NCI-H2171 treated with DMSO at 0.1 percent for 48 hours (cell line): ENCODE data around the gene ALG1L2.
"Not testable (repeated sequence)": the region's sequence is repeated elsewhere in the genome, so short reads cannot be mapped to it uniquely, and the experiment has no call there.

Source experiments
- DNase-seq: peaks from one replicate; lab custom pipeline; 2025; lab: John Stamatoyannopoulos, UW

Gene ALG1L2, protein sequence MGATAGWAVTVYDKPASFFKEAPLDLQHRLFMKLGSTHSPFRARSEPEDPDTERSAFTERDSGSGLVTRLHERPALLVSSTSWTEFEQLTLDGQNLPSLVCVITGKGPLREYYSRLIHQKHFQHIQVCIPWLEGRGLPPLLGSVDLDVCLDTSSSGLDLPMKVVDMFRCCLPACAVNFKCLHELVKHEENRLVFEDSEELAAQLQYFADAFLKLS

DNA sequence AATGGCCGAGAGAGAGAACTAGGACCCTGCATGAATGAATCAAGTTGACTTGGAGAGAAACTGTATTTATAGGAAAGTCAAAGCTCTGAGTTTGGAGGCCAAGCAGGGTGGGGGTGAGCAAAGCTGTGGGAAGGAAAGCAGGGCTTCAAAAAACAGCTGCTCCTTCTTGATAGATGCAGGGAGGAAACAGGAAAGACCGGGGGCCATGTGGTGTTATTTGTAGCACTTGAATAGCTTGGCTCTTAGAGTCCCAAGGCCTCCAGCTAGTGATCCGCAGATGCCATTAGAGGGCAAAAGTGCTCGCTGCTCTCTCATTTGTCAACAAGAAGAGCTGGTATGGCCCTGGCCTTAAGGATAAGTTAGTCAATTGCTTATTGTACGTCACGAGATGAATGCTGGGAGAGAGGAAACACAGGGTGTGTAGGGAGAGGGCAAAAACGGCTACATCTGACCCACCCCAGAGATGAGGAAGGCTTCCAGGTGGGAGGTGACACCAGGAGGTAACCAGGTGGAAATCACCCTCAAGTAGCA, at the start of gene ALG1L2:
TSS of gene ALG1L2 (plus strand) at position 481 of the 531 bp plus-strand sequence. CDS start 186 bp downstream, outside the sequence.
- DNase-seq: no peak

DNA sequence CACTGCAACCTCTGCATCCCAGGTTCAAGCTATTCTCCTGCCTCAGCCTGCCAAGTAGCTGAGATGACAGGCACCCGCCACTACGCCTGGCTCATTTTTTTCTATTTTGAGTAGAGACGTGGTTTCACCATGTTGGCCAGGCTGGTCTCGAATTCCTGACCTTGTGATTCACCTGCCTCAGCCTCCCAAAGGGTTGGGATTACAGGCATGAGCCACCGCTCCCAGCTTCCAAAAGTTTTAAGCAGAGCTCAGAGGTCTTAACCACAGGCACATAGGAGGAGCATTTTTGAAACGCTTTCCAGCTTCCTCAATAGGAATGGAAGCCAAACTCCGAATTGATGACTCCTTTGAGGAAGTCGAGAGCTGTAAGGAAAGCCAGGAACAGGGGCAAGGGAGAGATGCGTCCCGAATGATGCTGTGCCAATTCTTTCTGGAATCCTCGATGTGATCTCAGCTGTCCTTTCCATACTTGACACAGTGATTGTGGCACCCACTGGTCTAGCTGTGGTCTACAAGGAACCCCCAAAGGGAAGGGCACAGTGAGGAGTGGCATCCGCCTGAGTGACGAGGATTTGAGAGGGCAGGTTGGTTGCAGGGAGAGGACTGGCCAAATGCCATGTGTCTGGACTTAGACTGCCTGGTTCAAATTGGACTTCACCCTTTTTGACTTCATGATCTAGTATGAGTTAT, 44.4 kb upstream of the ALG1L2 start:
- not testable (repeated sequence) for DNase-seq

- DNase-seq: not testable (repeated sequence)
Measured at GRCh38 chr3:130042736-130043135, 38.9 kb upstream of the ALG1L2 start.

DNA sequence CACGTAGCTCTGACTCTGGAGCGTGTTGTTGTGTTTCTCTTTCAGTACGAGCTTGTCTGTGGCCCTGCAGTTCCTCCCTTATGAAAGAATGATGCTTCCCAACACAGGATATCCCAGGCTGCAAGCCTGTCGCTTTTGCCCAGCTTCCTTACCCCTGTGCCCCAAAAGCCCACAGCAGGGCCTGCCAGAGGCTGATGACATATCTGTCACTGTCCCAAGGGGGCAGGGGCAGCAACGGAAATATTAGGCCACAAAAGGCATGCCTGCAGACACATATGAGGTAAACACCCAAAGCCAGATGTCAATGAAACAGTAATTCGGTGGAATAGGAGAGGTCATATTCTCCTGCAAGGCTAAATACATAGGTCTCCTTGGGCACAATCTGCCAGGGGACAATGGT, 38.0 kb upstream of the ALG1L2 start:
- not testable (repeated sequence) for DNase-seq

DNA sequence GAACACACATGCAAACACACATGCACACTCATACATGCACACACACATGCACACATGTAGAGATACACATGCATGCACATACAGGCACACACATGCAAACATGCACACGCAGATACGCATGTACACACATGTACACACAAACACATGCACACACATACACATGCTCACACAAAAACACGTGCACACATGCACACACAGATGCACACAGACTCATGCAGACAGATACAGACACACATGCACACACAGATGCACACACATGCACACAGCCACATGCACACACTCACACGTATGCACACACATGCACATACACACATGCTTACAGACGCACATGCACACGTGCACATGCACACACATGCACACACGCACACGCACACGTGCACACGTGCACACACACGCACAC, 37.3 kb upstream of the ALG1L2 start:
- no peak for DNase-seq

DNA sequence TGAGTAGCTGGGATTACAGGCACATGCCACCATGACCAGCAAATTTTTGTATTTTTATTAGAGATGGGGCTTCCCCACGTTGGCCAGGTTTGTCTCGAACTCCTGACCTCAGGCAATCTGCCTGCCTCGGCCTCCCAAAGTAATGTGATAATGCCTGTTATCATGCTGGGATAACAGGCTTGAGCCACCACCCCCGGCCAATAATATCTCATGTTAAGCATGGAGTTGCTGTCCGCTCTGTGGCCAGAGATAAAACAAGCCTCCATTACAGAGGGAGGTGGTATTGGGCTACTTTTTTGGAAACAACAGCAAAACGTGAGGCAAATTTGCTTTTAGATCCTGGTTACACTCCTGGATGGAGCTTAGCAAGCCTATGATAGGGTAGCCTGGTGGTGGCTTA, 32.9 kb upstream of the ALG1L2 start:
- DNase-seq: no peak

DNA sequence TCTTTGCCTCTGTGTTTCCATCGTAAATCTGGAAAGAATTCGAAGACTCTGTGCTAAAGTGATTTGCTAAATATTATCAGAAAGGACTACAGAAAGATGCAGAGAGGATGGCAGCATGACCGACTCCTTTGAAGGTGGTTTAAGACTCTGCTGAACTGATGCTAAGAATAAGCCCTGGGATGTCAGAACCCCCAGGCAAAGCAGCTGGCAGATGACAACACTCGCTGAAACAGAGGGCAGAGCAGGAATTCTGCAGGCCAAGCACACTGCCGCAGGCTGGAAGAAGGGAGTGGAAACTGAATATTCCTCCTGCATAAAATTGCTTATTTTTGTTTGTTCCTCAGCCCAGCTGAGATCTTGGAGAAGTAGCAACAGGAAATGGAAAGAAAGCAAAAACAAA, 29.3 kb upstream of the ALG1L2 start:
- DNase-seq: not testable (repeated sequence)

- not testable (repeated sequence) for DNase-seq
Measured at GRCh38 chr3:130052965-130053364, 28.7 kb upstream of the ALG1L2 start.

- DNase-seq: not testable (repeated sequence)
Measured at GRCh38 chr3:130057536-130058266, 23.9 kb upstream of the ALG1L2 start.

DNA sequence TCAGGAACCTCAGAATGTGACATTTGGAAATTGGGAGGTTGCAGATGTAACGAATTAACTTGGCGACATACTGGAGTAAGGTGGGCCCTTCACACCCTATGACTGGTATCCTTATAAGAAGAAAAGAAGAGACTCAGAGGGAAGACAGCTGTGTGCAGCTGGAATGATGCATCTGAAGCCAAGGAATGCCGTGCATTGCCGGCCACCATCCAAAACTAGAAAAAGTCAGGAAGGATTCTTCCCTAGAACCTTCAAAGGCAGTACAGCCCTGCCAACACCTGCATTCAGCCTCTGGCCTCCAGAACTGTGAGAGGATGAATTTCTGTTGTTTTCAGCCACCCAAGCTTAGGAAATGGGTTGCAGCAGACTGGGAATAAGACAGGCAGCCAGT, 23.4 kb upstream of the ALG1L2 start:
- DNase-seq: not testable (repeated sequence)

- DNase-seq: not testable (repeated sequence)
Measured at GRCh38 chr3:130058716-130059115, 22.9 kb upstream of the ALG1L2 start.

DNA sequence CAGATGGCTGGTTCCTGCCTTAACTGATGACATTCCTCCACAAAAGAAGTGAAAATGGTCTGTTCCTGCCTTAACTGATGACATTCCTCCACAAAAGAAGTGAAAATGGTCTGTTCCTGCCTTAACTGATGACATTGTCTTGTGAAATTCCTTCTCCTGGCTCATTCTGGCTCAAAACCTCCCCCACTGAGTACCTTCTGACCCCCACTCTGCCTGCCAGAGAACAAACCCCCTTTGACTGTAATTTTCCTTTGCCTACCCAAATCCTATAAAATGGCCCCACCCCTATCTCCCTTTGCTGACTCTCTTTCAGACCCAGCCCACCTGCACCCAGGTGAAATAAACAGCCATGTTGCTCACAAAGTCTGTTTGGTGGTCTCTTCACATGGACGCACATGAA, 22.5 kb upstream of the ALG1L2 start:
- not testable (repeated sequence) for DNase-seq

- DNase-seq: no peak
Measured at GRCh38 chr3:130073582-130073981, 8.0 kb upstream of the ALG1L2 start.

DNA sequence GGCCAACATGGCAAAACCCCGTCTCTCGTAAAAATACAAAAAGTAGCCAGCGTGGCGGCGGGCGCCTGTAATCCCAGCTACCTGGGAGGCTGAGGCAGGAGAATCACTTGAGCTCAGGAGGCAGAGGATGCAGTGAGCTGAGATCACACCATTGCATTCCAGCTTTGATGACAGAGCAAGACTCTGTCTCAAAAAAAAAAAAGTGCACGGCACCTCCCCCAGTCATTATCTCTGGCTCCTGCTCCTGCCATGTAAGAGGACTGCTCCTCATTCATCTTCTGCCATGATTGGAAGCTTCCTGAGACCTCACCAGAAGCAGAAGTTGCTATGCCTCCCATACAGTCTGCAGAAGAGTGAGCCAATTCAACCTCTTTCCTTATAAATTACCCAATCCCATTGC, 4.0 kb upstream of the ALG1L2 start:
- no peak for DNase-seq

GRCh38 chr3:130083363-130084090, 1.9 kb downstream of the ALG1L2 start:
- not testable (repeated sequence) for DNase-seq

DNA sequence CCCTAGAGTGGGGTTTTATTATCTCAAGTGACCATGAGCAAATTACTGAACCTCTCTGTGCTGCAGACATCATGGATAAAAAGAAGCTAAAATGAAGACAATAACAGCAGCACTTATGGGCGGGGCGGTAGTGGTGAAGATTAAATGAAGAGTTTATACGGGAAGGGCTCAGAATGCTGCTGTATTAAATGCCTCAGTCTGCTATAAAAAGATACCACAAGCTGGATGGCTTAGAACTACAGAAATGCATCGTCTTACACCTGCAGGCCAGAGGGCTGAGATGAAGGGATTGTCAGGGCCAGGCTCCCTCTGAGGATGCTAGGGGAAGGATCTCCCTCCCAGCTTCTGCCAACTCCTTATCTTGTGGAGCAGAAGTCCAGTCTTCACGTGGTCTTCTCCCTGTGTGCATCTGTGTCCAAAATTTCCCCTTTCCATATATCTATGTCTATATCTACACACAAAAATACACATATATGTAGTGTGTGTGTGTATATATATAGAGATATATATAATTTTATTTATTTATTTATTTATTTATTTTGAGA, 2.9 kb downstream of the ALG1L2 start:
- DNase-seq: no peak

- no peak for DNase-seq
Measured at GRCh38 chr3:130085881-130086280, 4.2 kb downstream of the ALG1L2 start.

DNA sequence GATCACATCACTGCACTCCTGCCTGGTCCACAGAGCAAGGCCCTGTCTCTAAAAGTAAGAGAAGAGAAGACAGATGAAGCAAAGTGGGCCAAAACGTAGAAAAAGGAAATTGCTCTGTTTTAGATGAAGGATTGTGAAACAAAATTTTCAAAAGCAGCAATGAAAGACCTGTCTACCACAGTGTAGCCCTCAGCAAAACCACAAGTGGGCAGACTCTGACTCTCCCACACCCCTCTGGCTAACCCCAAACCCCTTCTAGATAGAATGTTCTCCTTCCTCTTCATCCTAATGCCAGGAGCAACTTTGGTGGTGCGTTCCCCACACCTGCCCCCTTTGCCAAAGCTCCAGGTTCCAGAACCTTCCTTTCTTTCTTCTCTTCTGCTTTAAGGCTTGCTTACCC, 5.0 kb downstream of the ALG1L2 start:
- not testable (repeated sequence) for DNase-seq

GRCh38 chr3:130088061-130088460, 6.4 kb downstream of the ALG1L2 start:
- no peak for DNase-seq

- not testable (repeated sequence) for DNase-seq
Measured at GRCh38 chr3:130090681-130091080, 9.1 kb downstream of the ALG1L2 start.

DNA sequence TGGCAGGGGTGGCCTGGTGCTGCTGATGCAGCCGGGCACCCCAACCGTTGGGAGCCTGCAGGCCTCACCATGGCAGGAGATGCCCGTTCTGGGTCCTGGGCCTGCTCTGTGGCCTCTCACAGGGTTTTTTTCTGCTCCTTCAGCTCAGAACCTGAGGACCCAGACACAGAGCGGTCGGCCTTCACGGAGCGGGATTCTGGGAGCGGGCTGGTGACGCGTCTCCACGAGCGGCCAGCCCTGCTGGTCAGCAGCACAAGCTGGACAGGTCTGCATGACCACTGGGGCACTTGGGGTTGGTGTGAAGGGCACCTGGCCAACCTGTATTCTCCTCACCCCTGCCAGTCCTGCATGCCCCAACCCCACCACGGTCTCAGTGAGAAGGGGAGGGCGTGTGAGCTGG, 10.3 kb downstream of the ALG1L2 start:
- no peak for DNase-seq
